GM19099 (cell line): ENCODE data around the gene CBX7.

ENCODE experiments used
- POLR2A ChIP-seq: IDR thresholded peaks from 3 replicates; pipeline ENCODE4 v1.6.1; 2011; ENCODE audit warnings: low read depth; ENCODE audit not compliant: insufficient read length; ENCODE audit errors: extremely low read depth

Gene CBX7

GRCh38 chr22:39176714-39177455, 24.4 kb upstream of the CBX7 start:
- TF ChIP-seq POLR2A, result no peak

GRCh38 chr22:39176143-39176713, 23.7 kb upstream of the CBX7 start:
- TF ChIP-seq POLR2A, result no peak

- TF ChIP-seq POLR2A, result no peak
These were observed 23.1 kb upstream of the CBX7 start for GRCh38 chr22:39175353-39176142.

GRCh38 chr22:39174498-39175352, 22.2 kb upstream of the CBX7 start:
- no peak for TF ChIP-seq POLR2A

- no peak for TF ChIP-seq POLR2A
These were observed 21.5 kb upstream of the CBX7 start for GRCh38 chr22:39173787-39174497.

DNA sequence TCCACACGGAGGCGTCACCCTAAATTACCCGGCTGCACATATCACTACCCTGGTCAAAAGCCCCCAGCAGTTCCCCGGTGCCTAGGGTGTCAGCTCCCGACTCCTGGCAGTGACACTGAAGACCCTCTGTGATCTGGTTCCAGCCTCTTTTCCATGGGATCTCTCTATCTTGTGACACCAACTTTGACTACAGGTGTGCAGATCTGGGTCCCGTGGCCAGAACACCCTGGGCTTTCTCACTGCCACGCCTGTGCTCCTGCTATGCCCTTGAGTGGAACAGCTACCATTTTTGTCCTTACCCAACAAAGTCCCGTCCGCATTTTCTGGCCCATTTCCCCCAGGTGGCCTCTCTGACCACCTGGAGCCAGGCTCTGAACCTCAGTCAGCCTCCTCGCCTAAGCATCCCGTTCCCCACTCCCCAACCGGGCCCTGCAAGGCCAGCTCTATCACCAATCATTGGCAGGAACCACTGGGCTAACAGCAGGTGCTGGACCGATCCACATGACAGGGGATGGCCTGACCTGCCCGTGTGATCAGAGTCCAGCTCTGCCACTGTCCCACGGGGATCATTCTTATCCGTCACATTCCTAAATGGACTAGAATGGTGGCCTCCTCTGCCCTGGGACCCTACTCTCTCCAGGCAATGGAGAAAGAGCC, 20.7 kb upstream of the CBX7 start:
- no peak for TF ChIP-seq POLR2A

DNA sequence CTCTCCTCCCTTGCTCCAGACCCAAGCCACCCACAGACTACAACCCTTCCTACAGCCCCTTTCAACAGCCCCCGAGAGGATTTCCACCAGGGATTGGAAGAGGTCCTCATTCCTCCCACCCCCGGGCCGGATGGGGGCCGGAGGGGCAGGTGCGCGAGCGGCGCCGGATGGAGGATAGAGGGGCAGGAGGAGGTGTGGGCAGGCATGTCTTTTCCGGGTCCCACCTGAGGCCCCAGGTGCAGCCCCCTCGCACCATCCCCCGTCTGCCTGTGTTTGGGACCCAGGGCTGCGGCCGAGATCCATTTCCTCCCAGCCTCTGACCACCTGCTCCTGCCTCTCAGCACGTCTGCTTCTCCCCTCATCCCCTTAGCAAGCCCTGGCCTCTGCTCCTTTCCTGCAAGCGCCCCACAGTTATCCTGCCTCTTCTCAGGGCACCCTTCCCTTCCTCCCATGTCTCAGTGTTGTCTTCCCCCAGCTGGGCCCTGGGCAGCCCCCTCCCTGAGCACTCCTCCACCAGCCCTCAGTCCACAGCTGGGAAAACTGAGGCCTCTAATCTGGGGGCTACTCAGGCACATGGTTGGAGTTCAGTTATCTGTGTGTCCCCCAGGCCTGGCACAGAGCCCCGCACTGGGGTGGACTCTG, 19.3 kb upstream of the CBX7 start:
- no peak for TF ChIP-seq POLR2A

- TF ChIP-seq POLR2A, result no peak
These were observed 18.5 kb upstream of the CBX7 start for GRCh38 chr22:39170825-39171622.

GRCh38 chr22:39169797-39170466, 17.5 kb upstream of the CBX7 start:
- TF ChIP-seq POLR2A, result no peak

GRCh38 chr22:39166547-39166946, 14.1 kb upstream of the CBX7 start:
- no peak for TF ChIP-seq POLR2A

- no peak for TF ChIP-seq POLR2A
These were observed 2.9 kb upstream of the CBX7 start for GRCh38 chr22:39155421-39155820.

- TF ChIP-seq POLR2A, result no peak
These were observed 789 bp upstream of the CBX7 start for GRCh38 chr22:39153220-39153717.
